H1 (cell line): ENCODE data around the gene ARNT2.
"Not testable (repeated sequence)": the region's sequence is repeated elsewhere in the genome, so short reads cannot be mapped to it uniquely, and the experiment has no call there.

ENCODE experiments used
- ATF2 ChIP-seq: IDR thresholded peaks from 2 replicates; pipeline ENCODE4 v1.6.1; 2012; ENCODE audit warnings: low read length, inconsistent platforms
- CTCF ChIP-seq, 3 experiments: IDR thresholded peaks; 1 replicate in 2 of 3; 2 replicates in 1 of 3; pipeline versions ENCODE4 v1.5.1 to v1.6.1; 2011; ENCODE audit warnings: low read length in 3 of 3, mild to moderate bottlenecking in 3 of 3, inconsistent platforms in 2 of 3, low read depth in 1 of 3, moderate library complexity in 1 of 3; ENCODE audit not compliant: insufficient read depth in 1 of 3; ENCODE audit errors: control extremely low read depth in 1 of 3
- EP300 ChIP-seq, 2 experiments: IDR thresholded peaks; 1 replicate in 1 of 2; 2 replicates in 1 of 2; pipeline ENCODE4 v1.6.1; 2011 to 2012; ENCODE audit warnings: low read depth in 2 of 2, low read length in 2 of 2, mild to moderate bottlenecking in 2 of 2, borderline replicate concordance in 1 of 2, inconsistent platforms in 1 of 2, moderate library complexity in 1 of 2
- MAX ChIP-seq: IDR thresholded peaks from 2 replicates; pipeline ENCODE4 v1.6.1; 2012; ENCODE audit warnings: inconsistent platforms
- SIRT6 ChIP-seq: IDR thresholded peaks from one replicate; pipeline ENCODE4 v1.7.1; 2012; ENCODE audit warnings: low read length, inconsistent platforms
- SP1 ChIP-seq: IDR thresholded peaks from 2 replicates; pipeline ENCODE4 v1.6.1; 2011; ENCODE audit warnings: low read depth, low read length
- SUZ12 ChIP-seq: fragments of 200-600 bp; sonication (generic); IDR thresholded peaks from 2 replicates; pipeline ENCODE4 v1.6.1; 2012; ENCODE audit warnings: mild to moderate bottlenecking, inconsistent platforms, low read length, moderate library complexity, mixed read lengths
- TAF1 ChIP-seq: IDR thresholded peaks from 2 replicates; pipeline ENCODE4 v1.6.1; 2011; ENCODE audit warnings: mild to moderate bottlenecking, low read depth, low read length
- TEAD4 ChIP-seq: IDR thresholded peaks from 2 replicates; pipeline ENCODE4 v1.6.1; 2012; ENCODE audit warnings: low read depth, low read length, inconsistent platforms, mixed read lengths
- YY1 ChIP-seq: IDR thresholded peaks from 2 replicates; pipeline ENCODE4 v1.6.1; 2011; ENCODE audit warnings: low read depth, mild to moderate bottlenecking, low read length
- TF ChIP-seq, protein P1 (sequence below): IDR thresholded peaks from 2 replicates; pipeline ENCODE4 v1.6.1; 2011; ENCODE audit warnings: low read length, improper control_type of control experiment

DNA sequence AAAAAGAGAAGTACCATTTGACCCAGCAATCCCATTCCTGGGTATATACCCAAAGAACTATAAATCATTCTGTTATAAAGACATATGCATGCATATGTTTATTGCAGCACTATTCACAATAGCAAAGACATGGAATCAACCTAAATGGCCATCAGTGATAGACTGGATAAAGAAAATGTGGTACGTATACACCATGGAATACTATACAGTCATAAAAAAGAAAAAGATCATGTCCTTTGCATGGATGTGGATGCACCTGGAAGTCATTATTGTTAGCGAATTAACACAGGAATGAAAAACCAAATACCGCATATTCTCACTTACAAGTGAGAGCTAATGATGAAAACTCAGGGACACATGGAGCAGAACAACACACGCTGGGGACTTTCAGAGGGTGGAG is 106.8 kb downstream of the ARNT2 start:
- TF ChIP-seq CTCF (IDR thresholded peaks at IDR 0.05; ENCODE audit: control extremely low read depth in 1 of 3, insufficient read depth in 1 of 3, low read depth in 1 of 3, low read length in 3 of 3); TAF1; MAX; EP300 (IDR thresholded peaks at IDR 0.05; ENCODE audit: borderline replicate concordance in 1 of 2, low read depth in 2 of 2, low read length in 2 of 2); YY1; SUZ12; ATF2; SIRT6; SP1; TEAD4: not testable (repeated sequence)
- TF ChIP-seq, protein P1, sequence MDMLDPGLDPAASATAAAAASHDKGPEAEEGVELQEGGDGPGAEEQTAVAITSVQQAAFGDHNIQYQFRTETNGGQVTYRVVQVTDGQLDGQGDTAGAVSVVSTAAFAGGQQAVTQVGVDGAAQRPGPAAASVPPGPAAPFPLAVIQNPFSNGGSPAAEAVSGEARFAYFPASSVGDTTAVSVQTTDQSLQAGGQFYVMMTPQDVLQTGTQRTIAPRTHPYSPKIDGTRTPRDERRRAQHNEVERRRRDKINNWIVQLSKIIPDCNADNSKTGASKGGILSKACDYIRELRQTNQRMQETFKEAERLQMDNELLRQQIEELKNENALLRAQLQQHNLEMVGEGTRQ, result not testable (repeated sequence)
